MCF 10A (cell line): Measurements from ENCODE around the gene MRPL33. TPM values are rescaled to one million over a fixed set of nuclear protein-coding genes. Genes with fewer than 3 reads are reported as not detected.
A peak's percentile ranks its signal among the peaks of the same experiment; 100 is the strongest.

Source experiments
- BruUV-seq: library from RNA; stranded (reverse); fragments of 400-500 nt; replicated peaks from 2 replicates; lab custom pipeline; 2021; lab: Mats Ljungman, UMichigan
- CTCF ChIA-PET: fragments of 300-600 bp; sonication (Branson Sonifier 250); formaldehyde crosslinking; extraction: SDS; loops from one replicate; lab custom pipeline; 2021; ENCODE audit warnings: antibody characterized with exemption, inconsistent platforms; lab: Yijun Ruan, JAX
- POLR2A ChIA-PET: fragments of 300-600, 350-650 bp; sonication (Branson Sonifier 250); formaldehyde crosslinking; extraction: SDS; loops from one replicate; lab custom pipeline; 2020; ENCODE audit warnings: antibody characterized with exemption, inconsistent platforms; lab: Yijun Ruan, JAX
- DNase-seq: peaks from one replicate; pipeline ENCODE4 v3.0.0-alpha.2; 2018; ENCODE audit not compliant: unreplicated experiment
- H3K27ac Mint-ChIP-seq: one replicate; pipeline ENCODE4 v1.8.0; 2022; ENCODE audit warnings: mild to moderate bottlenecking, low read depth, mixed read lengths; ENCODE audit not compliant: unreplicated experiment
- H3K27me3 Mint-ChIP-seq: one replicate; pipeline ENCODE4 v1.8.0; 2022; ENCODE audit warnings: mixed read lengths; ENCODE audit not compliant: insufficient read depth, unreplicated experiment
- H3K36me3 Mint-ChIP-seq: one replicate; pipeline ENCODE4 v1.8.0; 2022; ENCODE audit warnings: mild to moderate bottlenecking, moderate library complexity, mixed read lengths; ENCODE audit not compliant: insufficient read depth, unreplicated experiment
- H3K4me1 Mint-ChIP-seq: one replicate; pipeline ENCODE4 v1.8.0; 2022; ENCODE audit warnings: mixed read lengths; ENCODE audit not compliant: insufficient read depth, unreplicated experiment
- H3K4me3 Mint-ChIP-seq: one replicate; pipeline ENCODE4 v1.8.0; 2022; ENCODE audit warnings: mild to moderate bottlenecking, moderate library complexity, mixed read lengths; ENCODE audit not compliant: unreplicated experiment
- H3K9me3 Mint-ChIP-seq: one replicate; pipeline ENCODE4 v1.8.0; 2022; ENCODE audit warnings: mixed read lengths; ENCODE audit not compliant: unreplicated experiment
- CTCF ChIP-seq: fragments of 200-600 bp; IDR thresholded peaks from one replicate; pipeline ENCODE4 v1.8.0; 2022; ENCODE audit warnings: antibody characterized with exemption, mild to moderate bottlenecking; ENCODE audit not compliant: unreplicated experiment
- intact Hi-C: fragments of 100-400 bp; cut with micrococcal nuclease; formaldehyde crosslinking; loops from 2 replicates; pipeline ENCODE4 v1.14.1; 2022
- total RNA-seq: library from RNA; stranded (reverse); gene quantifications from 2 replicates; pipeline ENCODE4 v1.2.3, GENCODE V29; 2022

MRPL33 gene
- total RNA-seq, 1 experiment from 2014 or later = 233 TPM

GRCh38 chr2:27736031-27736889 is 35.3 kb upstream of the MRPL33 start:
- H3K36me3 Mint-ChIP-seq = no peaks in the 10 kb centered on the region
- no peak overlapping the region for H3K4me3 Mint-ChIP-seq
- CTCF ChIA-PET = interaction anchor here (0.6 to 1.6 kb wide), 3 partner anchors 13 to 719 kb away, joined by 3 to 4 read pairs (median 3); no protein-coding TSS in a partner anchor
- no peaks in the 10 kb centered on the region for H3K9me3 Mint-ChIP-seq
- no peak overlapping the region for H3K27ac Mint-ChIP-seq
- H3K27me3 Mint-ChIP-seq = no peaks in the 10 kb centered on the region
- POLR2A ChIA-PET = interaction anchor here (0.7 kb wide), 1 partner anchor 19 kb away, joined by 3 read pairs; no protein-coding TSS in a partner anchor
- no TSS peak for BruUV-seq
- no peak for TF ChIP-seq CTCF
- DNase-seq = no peak
- H3K4me1 Mint-ChIP-seq = peaks cover 5% of the 10 kb centered on the region
- intact Hi-C loops = no loop called here

GRCh38 chr2:27736890-27737204 is 34.7 kb upstream of the MRPL33 start:
- no TSS peak for BruUV-seq
- Mint-ChIP-seq H3K4me1 (no peaks in the 10 kb centered on the region), H3K27me3 (no peaks in the 10 kb centered on the region), H3K36me3 (no peaks in the 10 kb centered on the region), H3K4me3 (no peak overlapping the region), H3K27ac (no peak overlapping the region), H3K9me3 (no peaks in the 10 kb centered on the region)
- intact Hi-C loops = no loop called here
- TF ChIP-seq CTCF = no peak
- CTCF ChIA-PET = interaction anchor here (0.7 to 1.6 kb wide), 2 partner anchors 13 to 821 kb away, joined by 3 to 4 read pairs; no protein-coding TSS in a partner anchor
- POLR2A ChIA-PET = interaction anchor here (0.7 to 0.9 kb wide), 2 partner anchors 18 to 29 kb away, joined by 3 read pairs; no protein-coding TSS in a partner anchor
- DNase-seq = no peak

GRCh38 chr2:27737676-27738348 is 33.7 kb upstream of the MRPL33 start:
- H3K4me1 Mint-ChIP-seq = no peaks in the 10 kb centered on the region
- no peak for TF ChIP-seq CTCF
- no peaks in the 10 kb centered on the region for H3K27me3 Mint-ChIP-seq
- no TSS peak for BruUV-seq
- H3K36me3 Mint-ChIP-seq = no peaks in the 10 kb centered on the region
- H3K9me3 Mint-ChIP-seq = no peaks in the 10 kb centered on the region
- CTCF ChIA-PET = interaction anchor here (0.7 to 1.6 kb wide), 3 partner anchors 14 to 820 kb away, joined by 3 to 4 read pairs (median 3); no protein-coding TSS in a partner anchor
- H3K4me3 Mint-ChIP-seq = no peak overlapping the region
- intact Hi-C loops = no loop called here
- no peak overlapping the region for H3K27ac Mint-ChIP-seq
- DNase-seq = peak; percentile 59
- POLR2A ChIA-PET = interaction anchor here (0.7 to 0.9 kb wide), 2 partner anchors 24 to 30 kb away, joined by 3 to 4 read pairs; no protein-coding TSS in a partner anchor
